ENCODE measurements around the gene GALNT6.

The GALNT6 gene

DNA sequence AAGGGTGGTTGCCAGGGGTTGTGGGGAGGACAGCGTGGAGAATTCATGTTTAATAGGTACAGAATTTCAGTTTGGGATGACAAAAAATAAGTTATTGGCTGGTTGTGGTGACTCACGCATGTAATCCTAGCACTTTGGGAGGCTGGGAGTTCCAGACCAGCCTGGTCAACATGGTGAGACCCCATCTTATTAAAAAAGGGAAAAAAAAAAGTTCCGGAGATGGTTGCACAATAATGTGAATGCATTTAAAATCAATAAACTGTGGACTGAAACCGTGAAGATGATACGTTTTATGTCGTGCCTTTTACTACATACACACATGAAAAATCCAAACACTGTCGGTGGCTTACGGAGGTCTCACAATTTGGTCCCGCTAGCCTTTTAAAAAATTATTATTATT, 20.5 kb downstream of the GALNT6 start:
- no peaks in the 10 kb centered on the region for H3K27me3 ChIP-seq (ENCODE audit: insufficient read depth, poor library complexity, severe bottlenecking)
- H3K27ac ChIP-seq (ENCODE audit: poor library complexity, severe bottlenecking) = peak overlapping the region; percentile 93
- H3K4me1 ChIP-seq (ENCODE audit: insufficient read depth, poor library complexity, severe bottlenecking) = peaks cover 17% of the 10 kb centered on the region

DNA sequence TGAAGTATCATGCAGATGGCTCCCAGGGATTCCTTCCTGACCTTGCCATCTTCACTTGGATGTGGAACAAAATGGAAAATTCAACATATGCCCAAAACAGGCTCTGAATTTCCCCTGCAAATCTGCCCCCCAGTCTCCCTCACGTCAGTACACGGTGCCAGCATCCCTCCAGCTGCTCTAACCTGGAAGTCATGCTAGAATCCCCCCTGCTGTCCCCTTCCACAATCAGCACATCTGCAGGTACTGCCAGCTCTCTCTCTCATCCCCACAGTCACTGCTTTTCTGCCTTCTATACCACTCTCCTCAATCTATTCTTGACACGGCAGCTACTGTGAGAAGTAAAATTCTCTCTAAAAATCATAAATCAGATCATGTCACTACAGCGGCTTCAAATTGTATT, 21.6 kb downstream of the GALNT6 start:
- Histone ChIP-seq H3K27me3 (ENCODE audit: insufficient read depth, poor library complexity, severe bottlenecking) (no peaks in the 10 kb centered on the region), H3K4me1 (ENCODE audit: insufficient read depth, poor library complexity, severe bottlenecking) (peaks cover 17% of the 10 kb centered on the region), H3K9me3 (ENCODE audit: severe bottlenecking) (no peaks in the 10 kb centered on the region), H3K4me3 (ENCODE audit: severe bottlenecking) (no peak overlapping the region), H3K36me3 (ENCODE audit: low read depth) (peaks cover 31% of the 10 kb centered on the region), H3K27ac (ENCODE audit: poor library complexity, severe bottlenecking) (peak overlapping the region; percentile 93)
- ATAC-seq (ENCODE audit: low read depth) (no peak), DNase-seq (ENCODE audit: low spot score) (no peak)
- TF ChIP-seq, protein P1, sequence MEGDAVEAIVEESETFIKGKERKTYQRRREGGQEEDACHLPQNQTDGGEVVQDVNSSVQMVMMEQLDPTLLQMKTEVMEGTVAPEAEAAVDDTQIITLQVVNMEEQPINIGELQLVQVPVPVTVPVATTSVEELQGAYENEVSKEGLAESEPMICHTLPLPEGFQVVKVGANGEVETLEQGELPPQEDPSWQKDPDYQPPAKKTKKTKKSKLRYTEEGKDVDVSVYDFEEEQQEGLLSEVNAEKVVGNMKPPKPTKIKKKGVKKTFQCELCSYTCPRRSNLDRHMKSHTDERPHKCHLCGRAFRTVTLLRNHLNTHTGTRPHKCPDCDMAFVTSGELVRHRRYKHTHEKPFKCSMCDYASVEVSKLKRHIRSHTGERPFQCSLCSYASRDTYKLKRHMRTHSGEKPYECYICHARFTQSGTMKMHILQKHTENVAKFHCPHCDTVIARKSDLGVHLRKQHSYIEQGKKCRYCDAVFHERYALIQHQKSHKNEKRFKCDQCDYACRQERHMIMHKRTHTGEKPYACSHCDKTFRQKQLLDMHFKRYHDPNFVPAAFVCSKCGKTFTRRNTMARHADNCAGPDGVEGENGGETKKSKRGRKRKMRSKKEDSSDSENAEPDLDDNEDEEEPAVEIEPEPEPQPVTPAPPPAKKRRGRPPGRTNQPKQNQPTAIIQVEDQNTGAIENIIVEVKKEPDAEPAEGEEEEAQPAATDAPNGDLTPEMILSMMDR (IDR thresholded peaks at IDR 0.05; ENCODE audit: poor library complexity, severe bottlenecking) = no peak

More for the DNA sequence above, 20.5 kb downstream of the GALNT6 start:
- ATAC-seq (ENCODE audit: low read depth) = no peak
- TF ChIP-seq, protein P1 (IDR thresholded peaks at IDR 0.05; ENCODE audit: poor library complexity, severe bottlenecking) = no peak
- no peaks in the 10 kb centered on the region for H3K9me3 ChIP-seq (ENCODE audit: severe bottlenecking)
- no peak overlapping the region for H3K4me3 ChIP-seq (ENCODE audit: severe bottlenecking)
- H3K36me3 ChIP-seq (ENCODE audit: low read depth) = peaks cover 34% of the 10 kb centered on the region
- no peak for DNase-seq (ENCODE audit: low spot score)

DNA sequence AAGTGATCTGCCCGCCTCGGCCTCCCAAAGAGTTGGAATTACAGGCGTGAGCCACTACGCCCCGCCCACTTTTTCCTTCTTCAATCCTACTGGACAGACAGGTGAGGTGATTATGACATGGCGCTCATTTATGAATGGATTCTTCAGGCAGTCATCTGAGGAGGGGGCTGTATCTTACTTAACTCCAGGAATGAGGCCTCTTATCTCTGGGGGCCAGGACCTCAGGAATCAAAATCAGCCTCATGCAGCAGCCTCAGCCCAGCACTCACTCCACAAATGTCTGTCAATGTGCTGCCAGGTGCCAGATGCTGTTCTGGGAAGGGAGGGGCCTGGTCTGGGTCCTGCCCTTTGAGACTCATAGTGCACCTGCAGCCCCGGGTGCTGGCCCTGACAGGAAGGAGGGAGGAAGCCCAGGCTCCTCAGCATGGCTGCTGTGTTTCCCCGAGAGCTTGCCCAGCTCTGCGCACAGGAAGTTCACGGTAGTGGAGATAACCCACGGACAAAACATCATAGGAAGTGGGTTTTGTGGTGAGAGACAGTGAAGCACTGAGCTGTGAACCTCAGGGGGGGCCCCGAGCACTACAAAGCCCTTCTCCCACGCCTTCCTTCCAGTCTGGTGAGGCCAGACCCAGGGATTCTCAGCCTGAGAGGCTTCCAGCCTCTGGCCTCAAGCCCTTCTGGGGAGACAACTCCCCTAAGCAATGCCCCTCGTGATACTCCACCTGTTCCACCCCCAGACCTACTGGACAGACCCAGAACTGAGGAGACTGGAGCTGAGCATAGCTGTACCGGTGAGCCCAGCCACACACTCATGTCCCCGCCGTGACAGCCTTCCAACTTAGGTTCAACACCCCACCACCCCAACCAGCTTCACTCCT, 22.3 kb downstream of the GALNT6 start:
- peaks cover 17% of the 10 kb centered on the region for H3K4me1 ChIP-seq (ENCODE audit: insufficient read depth, poor library complexity, severe bottlenecking)
- H3K4me3 ChIP-seq (ENCODE audit: severe bottlenecking) = no peak overlapping the region
- TF ChIP-seq, protein P1 (IDR thresholded peaks at IDR 0.05; ENCODE audit: poor library complexity, severe bottlenecking) = no peak
- no peaks in the 10 kb centered on the region for H3K27me3 ChIP-seq (ENCODE audit: insufficient read depth, poor library complexity, severe bottlenecking)
- no peak overlapping the region for H3K27ac ChIP-seq (ENCODE audit: poor library complexity, severe bottlenecking)
- H3K36me3 ChIP-seq (ENCODE audit: low read depth) = peaks cover 28% of the 10 kb centered on the region
- ATAC-seq (ENCODE audit: low read depth) = no peak
- DNase-seq (ENCODE audit: low spot score) = no peak
- H3K9me3 ChIP-seq (ENCODE audit: severe bottlenecking) = no peaks in the 10 kb centered on the region

DNA sequence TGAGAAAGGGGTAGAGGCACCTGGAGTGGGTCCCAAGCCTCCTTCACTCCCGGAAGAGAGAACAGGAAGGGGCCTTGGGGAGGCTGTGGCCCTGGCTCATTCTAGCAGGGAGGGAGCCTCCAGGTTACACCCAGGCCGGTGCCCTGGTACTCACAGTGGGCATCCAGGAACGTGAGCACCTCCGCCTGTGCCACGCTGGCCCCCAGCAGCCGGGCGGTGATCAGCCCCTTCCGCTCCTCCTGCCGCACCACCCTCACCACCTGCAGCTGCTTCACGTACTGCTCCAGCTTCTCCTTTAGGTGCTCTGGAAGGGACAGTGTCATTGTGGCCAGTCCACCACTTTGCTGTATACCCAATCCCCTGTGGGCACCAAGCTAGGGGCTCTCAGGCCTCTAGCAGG, 25.9 kb downstream of the GALNT6 start:
- Histone ChIP-seq H3K36me3 (ENCODE audit: low read depth) (peaks cover 31% of the 10 kb centered on the region), H3K27ac (ENCODE audit: poor library complexity, severe bottlenecking) (no peak overlapping the region), H3K4me3 (ENCODE audit: severe bottlenecking) (no peak overlapping the region), H3K4me1 (ENCODE audit: insufficient read depth, poor library complexity, severe bottlenecking) (peaks cover under 1% of the 10 kb centered on the region), H3K27me3 (ENCODE audit: insufficient read depth, poor library complexity, severe bottlenecking) (no peaks in the 10 kb centered on the region), H3K9me3 (ENCODE audit: severe bottlenecking) (no peaks in the 10 kb centered on the region)
- no peak for DNase-seq (ENCODE audit: low spot score)
- TF ChIP-seq, protein P1 (IDR thresholded peaks at IDR 0.05; ENCODE audit: poor library complexity, severe bottlenecking) = no peak
- ATAC-seq (ENCODE audit: low read depth) = no peak

DNA sequence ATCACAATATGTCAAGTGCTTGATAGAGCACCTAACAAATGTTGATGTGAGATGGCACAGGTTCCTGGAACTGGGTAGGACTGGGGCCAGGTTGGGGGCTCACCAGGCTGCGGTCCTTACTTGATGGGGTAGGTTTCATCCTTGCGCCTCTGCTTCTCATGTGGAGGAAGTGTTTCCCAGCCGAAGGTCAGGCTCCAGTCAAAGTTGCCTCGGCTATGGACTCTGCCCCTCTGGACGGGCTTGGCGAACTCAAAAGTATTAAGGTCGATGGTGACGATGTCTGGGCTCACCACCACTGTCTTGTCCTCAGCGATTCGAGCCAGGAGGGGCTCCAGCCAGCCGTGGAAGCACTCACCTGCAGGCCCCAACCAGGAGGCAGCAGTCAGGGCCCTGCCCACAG, 27.2 kb downstream of the GALNT6 start:
- ATAC-seq (ENCODE audit: low read depth) (no peak), DNase-seq (ENCODE audit: low spot score) (no peak)
- H3K36me3 ChIP-seq (ENCODE audit: low read depth) = peaks cover 22% of the 10 kb centered on the region
- H3K27ac ChIP-seq (ENCODE audit: poor library complexity, severe bottlenecking) = no peak overlapping the region
- no peaks in the 10 kb centered on the region for H3K9me3 ChIP-seq (ENCODE audit: severe bottlenecking)
- H3K27me3 ChIP-seq (ENCODE audit: insufficient read depth, poor library complexity, severe bottlenecking) = no peaks in the 10 kb centered on the region
- H3K4me1 ChIP-seq (ENCODE audit: insufficient read depth, poor library complexity, severe bottlenecking) = no peaks in the 10 kb centered on the region
- no peak overlapping the region for H3K4me3 ChIP-seq (ENCODE audit: severe bottlenecking)
- TF ChIP-seq, protein P1 (IDR thresholded peaks at IDR 0.05; ENCODE audit: poor library complexity, severe bottlenecking) = no peak
